ENCODE data around the gene DOP1B.

The DOP1B gene, protein sequence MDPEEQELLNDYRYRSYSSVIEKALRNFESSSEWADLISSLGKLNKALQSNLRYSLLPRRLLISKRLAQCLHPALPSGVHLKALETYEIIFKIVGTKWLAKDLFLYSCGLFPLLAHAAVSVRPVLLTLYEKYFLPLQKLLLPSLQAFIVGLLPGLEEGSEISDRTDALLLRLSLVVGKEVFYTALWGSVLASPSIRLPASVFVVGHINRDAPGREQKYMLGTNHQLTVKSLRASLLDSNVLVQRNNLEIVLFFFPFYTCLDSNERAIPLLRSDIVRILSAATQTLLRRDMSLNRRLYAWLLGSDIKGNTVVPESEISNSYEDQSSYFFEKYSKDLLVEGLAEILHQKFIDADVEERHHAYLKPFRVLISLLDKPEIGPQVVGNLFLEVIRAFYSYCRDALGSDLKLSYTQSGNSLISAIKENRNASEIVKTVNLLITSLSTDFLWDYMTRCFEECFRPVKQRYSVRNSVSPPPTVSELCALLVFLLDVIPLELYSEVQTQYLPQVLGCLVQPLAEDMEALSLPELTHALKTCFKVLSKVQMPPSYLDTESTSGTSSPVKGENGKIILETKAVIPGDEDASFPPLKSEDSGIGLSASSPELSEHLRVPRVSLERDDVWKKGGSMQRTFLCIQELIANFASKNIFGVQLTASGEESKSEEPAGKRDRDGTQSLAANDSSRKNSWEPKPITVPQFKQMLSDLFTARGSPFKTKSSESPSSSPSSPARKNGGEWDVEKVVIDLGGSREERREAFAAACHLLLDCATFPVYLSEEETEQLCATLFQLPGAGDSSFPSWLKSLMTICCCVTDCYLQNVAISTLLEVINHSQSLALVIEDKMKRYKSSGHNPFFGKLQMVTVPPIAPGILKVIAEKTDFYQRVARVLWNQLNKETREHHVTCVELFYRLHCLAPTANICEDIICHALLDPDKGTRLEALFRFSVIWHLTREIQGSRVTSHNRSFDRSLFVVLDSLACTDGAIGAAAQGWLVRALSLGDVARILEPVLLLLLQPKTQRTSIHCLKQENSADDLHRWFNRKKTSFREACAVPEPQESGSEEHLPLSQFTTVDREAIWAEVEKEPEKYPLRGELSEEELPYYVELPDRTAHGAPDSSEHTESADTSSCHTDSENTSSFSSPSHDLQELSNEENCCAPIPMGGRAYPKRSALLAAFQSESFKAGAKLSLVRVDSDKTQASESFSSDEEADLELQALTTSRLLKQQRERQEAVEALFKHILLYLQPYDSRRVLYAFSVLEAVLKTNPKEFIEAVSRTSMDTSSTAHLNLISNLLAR (N-terminal part only)

DNA sequence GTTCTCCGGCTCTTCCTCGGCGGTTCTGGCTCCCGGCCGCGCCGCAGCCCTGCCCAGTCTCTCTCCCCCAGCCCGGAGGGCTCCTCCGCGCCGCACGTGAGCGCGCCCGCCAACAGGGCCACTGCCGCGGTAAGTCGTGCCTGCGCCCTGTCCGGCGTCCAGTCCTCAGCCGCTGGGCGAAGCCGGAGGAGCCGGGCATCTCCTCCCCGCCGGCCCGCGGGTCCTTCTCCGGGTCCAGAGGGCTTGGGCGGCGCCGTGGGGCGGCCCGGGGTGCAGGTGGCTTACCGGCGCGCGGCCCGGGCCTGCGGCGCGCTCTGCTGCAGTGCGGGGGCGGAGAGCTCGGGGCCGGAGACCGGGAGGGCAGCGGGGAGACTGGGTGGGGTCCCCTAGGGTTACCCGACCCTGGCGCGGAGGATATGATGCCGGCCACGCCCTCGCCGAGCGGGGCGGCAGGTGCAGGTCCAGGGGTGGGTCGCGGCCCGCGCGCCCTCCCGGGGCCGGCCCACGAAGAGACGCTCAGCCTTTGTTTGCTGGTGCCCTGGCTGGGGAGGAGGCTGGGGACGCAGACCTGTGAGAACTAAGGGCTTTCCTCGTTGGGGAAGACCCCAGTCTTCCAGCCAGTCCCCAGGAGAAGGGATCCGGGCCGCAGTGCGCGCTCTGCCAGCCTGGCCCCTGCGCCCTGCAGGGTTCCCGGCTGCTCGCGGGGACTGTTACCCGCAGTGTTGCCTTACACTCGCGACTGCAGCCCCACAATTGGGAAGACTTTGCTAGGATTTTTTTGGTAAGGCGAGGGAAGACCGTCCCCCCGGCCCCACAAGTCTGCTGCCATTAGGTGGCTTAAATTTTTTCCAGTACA is at the start of gene DOP1B:
Gene DOP1B, plus strand, starts transcription at position 10 of the 856 bp plus-strand sequence. CDS start 7,910 bp downstream, outside the sequence.
- no peak for TF ChIP-seq CTCF (IDR thresholded peaks at IDR 0.05)
- H3K27ac ChIP-seq: peak within 1 kb of the TSS; percentile 73 to 85
- peak within 1 kb of the TSS; percentile 94 for H3K4me3 ChIP-seq
- DNase-seq (ENCODE audit: low spot score): no peak

DNA sequence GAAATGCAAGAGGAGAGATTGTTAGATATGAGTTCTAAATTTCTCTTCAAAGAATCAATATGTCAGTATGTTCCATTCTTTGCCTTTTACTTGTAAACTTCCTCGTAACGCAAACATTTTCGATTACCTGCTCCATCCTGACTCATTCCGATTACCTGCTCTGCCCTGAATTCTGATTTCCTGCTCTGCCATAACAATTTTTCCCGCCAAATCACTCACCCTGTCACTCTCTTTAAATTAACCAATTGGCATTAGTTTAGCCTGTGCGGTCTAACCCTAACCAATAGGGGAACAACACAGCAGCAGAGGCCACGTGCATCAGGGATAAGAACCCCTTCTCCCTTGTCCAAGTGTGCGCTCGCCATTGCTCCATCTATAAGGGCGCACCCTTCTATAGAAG is 46.8 kb upstream of the DOP1B start:
- H3K27ac ChIP-seq: no peak overlapping the region

GRCh38 chr21:36111238-36111637 is 45.4 kb upstream of the DOP1B start:
- TF ChIP-seq CTCF (IDR thresholded peaks at IDR 0.05): no peak
- DNase-seq (ENCODE audit: low spot score): no peak
- no peak overlapping the region for H3K4me3 ChIP-seq
- H3K27ac ChIP-seq: no peak overlapping the region

More for the DNA sequence above, 46.8 kb upstream of the DOP1B start:
- no peak for TF ChIP-seq CTCF (IDR thresholded peaks at IDR 0.05)
- H3K4me3 ChIP-seq: no peak overlapping the region
- DNase-seq (ENCODE audit: low spot score): no peak

DNA sequence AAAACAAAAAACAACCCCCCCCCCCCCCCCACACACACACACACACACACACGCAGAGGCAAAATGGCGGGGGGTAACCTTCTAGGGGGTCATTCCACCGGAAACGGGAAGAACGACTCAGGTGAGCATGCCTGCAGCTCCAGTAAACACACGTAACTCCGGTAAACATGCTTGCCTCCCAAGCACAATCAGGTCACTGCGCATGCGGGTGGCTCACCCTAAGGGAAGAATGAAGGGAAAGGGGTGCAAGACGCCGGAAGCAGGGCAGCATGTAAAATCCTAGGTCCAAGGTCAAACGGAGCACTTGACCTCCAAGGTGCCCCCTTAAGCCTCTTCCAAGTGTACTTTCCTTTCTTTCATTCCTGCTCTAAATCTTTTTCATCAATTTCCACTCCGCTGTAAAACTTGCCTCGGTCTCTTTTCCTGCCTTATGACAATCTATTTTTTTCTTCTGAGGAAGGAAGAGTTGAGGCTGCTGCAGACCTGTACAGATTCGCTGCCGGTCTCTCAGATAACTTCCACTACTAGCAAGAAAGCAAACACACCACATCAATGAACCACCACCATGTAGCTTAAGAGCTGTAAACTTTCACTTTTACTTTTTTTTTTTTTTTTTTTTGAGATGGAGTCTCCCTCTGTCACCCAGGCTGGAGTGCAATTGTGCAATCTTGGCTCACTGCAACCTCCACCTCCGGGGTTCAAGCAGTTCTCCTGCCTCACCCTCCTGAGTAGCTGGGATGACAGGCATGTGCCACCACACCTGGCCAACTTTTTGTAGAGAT is 42.8 kb upstream of the DOP1B start:
- no peak overlapping the region for H3K27ac ChIP-seq
- TF ChIP-seq CTCF (IDR thresholded peaks at IDR 0.05): no peak
- H3K4me3 ChIP-seq: no peak overlapping the region
- DNase-seq (ENCODE audit: low spot score): no peak

GRCh38 chr21:36115138-36115730 is 41.4 kb upstream of the DOP1B start:
- Histone ChIP-seq H3K4me3 (no peak overlapping the region), H3K27ac (no peak overlapping the region)
- no peak for DNase-seq (ENCODE audit: low spot score)
- TF ChIP-seq CTCF (IDR thresholded peaks at IDR 0.05): no peak
